Left lobe of liver (tissue), 2 donors: ENCODE data around the gene LCMT1. TPM values are rescaled to one million over a fixed set of nuclear protein-coding genes. Genes with fewer than 3 reads are reported as not detected.
A peak's percentile ranks its signal among the peaks of the same experiment; 100 is the strongest.
"Not testable (repeated sequence)": the region's sequence is repeated elsewhere in the genome, so short reads cannot be mapped to it uniquely, and the experiment has no call there.

Experiments used
- ATAC-seq: fragments of 200-7000 bp; cut with Tn5 transposase; one replicate; pipeline ENCODE4 v1.9.1; 2020; ENCODE audit warnings: mild to moderate bottlenecking, moderate library complexity
- DNase-seq: peaks from one replicate; pipeline ENCODE4 v3.0.0-alpha.2; 2020; ENCODE audit warnings: low spot score
- total RNA-seq: library from RNA; stranded (reverse); gene quantifications from one replicate; pipeline ENCODE4 v1.2.1, GENCODE V29; 2021
- donor health status: DM: no; HTN: no; CAD: no; lungs with moderate emphysema.
- donor health status: DM: no; HTN: yes; CAD: no.

The LCMT1 gene
- total RNA-seq: 7.0 TPM

DNA sequence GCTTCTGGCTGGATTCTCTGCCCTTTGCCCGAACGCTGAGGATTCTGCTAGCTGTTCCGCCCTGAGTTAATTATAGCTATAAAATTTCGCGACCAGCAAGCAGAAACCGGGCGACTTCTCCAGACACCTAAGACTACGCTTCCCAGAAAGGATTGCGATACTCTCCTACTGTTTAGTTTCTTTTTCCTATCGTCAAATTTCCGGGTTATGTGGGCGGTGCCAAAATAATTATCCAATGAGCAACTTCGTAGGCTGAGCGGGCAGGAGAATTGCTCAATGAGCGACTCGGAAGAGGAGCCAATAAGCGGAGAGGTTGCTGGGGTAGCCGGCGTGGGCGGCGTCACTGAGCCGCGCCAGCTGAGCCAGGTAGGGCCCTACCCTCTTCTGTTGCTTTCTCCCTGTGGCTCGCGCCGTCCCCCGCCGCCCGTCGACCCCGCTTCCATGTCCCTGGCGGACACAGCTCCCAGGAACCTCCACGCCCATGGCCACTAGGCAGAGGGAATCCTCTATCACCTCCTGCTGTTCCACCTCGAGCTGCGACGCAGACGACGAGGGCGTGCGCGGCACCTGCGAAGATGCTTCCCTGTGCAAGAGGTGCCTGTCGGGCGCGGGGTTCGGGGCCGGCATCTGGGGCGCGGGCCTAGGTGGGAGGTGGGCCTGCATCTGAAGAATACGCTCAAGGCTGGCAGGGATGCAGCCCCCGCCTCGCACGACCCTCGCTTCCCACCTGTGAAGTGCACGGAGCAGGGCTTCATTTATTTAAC, at the start of gene LCMT1:
Gene LCMT1, plus strand, starts transcription at position 340 of the 764 bp plus-strand sequence. Its CDS starts 142 bp downstream, at position 482.
- DNase-seq: peak; percentile 95
- ATAC-seq: peak; percentile 84

DNA sequence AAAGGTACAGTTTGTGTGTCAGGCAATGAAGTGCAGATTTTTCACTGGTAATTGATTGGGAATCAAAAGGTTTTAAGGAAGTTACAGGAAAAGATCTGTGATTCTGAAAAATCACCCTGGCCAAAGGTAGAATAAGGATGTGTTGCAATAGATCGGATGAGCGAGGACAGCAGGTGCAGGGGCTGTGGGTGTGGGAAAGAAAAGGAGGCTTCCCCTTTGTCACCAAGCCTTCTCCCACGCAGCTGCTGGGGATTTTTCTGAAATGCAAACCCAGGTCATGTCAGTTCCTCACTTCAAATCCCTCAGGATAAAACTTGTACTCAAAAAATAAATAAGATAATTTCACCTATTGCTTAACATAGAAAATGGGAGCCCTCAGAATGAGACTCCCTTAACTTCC, 48.4 kb upstream of the LCMT1 start:
- no peak for ATAC-seq
- DNase-seq: no peak

DNA sequence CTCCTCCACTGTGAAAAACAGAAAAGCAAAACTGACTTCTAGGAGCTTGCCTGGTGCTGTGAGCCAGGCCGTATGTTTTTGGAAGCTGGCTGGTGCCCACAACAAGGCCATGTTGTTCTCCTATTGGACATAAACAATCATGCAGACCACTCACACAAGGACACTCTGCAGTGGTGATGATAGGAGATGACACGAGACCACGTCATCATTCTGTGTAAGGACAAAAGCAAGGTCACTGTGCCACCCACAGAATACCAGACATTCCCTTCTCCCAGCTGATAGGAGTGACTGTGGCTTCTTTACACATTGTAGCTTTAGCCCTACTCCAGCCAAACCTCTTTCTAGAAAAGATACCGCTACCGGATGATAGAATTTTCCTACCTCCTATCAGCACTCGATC, 47.7 kb upstream of the LCMT1 start:
- no peak for ATAC-seq

DNA sequence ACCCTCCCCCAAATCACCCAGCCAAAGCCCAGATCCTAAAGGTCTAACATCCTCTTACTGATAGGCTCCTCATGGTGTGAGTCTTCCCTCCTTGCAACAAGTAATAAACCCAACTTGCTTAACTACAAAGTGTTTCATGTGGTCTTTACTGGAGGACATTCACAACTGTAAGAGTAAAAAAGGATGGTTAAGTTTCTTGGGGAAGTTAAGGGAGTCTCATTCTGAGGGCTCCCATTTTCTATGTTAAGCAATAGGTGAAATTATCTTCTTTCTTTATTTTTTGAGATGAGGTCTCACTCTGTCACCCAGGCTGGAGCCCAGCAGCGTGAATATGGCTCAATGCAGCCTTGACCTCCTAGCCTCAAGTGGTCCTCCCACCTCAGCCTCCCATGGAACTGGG, 47.3 kb upstream of the LCMT1 start:
- DNase-seq, ATAC-seq: not testable (repeated sequence)

More for the DNA sequence above, 47.7 kb upstream of the LCMT1 start:
- DNase-seq: no peak

DNA sequence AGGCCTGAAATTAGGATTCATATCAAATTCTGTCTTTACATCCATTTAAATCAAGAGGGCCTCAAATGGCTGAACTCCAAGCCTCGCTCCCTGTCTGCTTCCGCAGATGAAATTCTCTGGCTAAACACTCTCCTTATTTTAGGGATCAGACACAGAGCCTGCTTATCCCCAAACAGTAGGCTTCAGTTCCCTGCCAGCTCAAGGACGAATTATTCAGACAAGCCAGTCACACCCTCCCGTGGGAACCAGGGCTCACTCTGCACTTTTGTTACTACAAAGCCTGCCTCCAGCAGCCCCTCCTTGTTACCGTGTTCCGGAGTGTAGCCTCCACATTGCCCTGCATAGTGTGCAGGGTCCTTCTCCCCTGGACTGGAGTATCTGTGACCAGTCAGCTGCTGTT, 46.6 kb upstream of the LCMT1 start:
- ATAC-seq (no peak), DNase-seq (no peak)

DNA sequence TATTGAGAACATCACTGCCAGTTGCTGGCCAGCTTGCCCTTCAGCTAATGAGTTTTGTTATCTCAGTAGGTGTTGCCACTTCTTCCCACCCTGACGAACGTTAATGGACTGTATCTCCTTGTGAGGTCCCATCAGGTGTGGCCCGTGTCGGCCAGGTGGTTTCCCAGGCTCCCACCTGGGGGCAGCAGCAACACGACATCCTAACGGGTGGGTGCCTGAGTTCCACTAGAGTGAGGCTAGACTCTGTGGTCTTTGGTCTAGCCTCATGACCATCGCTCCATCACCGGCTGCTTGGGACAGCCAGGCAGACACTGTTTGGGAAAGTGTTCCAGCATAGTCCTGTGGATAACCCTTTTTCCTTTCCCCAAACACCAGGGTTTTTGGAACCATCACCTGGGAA, 45.6 kb upstream of the LCMT1 start:
- ATAC-seq: no peak
- no peak for DNase-seq

DNA sequence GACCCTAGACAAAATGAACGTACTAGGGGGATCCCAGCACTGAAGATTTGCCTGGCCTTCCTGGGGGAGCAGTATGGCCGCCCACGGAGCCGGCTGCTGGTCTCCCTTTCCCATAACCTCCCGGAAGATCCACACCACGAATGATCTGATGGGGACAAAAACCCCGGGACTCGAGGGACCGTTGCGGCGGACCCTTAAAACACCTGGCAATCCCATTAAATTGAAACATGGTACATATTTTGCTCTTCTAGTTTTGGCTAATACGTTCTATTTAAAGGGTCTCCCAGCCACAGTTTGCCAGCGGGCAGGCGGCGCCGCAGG, 45.2 kb upstream of the LCMT1 start:
- DNase-seq (no peak), ATAC-seq (no peak)

DNA sequence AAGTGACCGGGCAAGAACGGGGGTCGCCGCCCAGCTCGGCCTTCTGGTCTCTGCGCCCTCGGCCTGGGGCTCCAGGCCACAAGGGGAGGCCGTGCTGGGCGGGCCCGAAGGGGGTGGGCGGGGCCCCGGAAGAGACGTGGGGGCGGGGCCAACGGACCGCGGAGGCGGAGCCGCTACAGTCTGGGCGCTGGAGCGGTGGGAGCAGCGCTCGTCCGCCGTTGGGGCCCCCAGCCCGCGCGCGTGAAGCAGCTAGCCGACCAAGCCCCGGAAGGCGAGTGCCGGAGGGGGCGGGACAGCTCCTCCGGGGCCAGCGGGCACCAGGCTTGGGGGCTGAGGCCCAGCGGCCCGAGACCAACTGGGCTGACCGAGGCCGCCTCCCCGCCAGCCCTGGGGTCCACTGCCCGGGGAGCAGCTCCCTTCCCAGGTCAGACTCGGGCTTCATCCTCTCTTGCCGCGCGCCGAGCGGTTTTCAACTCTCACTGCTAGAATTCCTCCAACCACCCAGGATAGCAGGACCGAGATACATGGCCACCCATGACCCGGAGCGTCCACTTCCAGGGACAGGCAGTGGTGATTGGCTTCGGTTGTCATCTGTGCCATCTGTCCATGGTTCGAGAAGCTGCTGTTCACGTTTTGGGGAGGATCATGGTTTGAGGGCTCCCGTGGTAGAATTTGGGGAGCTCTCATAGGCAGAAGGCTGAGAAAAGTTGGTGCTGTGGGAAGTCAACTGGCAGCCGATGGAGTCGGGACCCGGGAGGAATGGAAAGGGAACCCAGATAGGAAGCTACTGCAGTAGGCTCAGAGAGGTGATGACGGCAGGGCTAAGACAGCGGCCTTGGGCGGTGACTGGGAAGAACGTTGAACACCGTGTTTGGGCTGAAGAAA, 44.6 kb upstream of the LCMT1 start:
- peak; percentile 99 for ATAC-seq

DNA sequence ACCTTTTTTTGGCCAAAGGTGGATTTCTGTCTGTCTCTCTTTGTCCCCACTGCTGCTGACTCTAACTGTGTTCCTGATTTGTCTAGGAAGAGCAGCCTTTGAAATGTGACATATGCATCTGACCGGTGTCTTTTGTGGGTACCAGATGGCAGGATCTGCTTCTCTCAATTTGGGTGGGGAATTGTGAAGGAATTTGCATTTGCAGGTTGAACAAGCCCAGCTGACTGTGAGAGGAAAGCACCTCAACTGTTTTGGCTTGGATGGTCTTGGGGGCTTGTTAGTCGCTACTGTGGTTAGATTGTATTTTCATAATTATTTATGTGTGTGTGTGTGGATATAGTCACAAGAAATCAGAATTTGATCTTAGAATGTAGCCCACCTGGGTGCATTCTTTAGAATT, 37.7 kb upstream of the LCMT1 start:
- ATAC-seq (no peak), DNase-seq (no peak)

More for the DNA sequence above, 44.6 kb upstream of the LCMT1 start:
- peak; percentile 84 for DNase-seq

DNA sequence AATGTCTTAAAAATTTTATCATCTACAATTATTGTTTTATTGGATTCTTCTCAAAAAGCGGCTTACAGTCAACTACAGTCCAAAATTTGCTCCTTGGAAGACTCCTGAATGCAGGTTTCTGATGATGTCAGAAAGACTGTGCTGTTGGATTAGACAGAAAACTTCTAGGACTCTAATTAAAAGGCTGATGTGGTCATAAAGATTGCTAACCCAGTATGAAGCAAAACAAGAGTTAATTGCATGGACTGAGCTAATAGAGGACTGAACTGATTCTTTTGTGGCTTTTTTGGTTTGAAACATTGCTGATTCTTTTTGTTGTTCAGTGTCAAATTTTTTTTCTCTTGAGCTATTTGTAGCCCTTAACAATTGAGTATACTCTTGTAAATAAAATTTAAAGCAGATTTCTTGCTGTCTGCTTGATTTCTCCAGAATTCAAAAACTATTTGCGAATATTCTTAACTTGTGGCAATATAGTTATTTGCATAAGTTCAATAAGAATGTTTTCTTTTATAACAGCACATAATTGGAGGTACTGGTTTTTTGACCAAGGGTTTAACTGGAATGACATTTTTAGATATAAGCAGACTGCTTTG, 33.1 kb upstream of the LCMT1 start:
- DNase-seq (no peak), ATAC-seq (no peak)

DNA sequence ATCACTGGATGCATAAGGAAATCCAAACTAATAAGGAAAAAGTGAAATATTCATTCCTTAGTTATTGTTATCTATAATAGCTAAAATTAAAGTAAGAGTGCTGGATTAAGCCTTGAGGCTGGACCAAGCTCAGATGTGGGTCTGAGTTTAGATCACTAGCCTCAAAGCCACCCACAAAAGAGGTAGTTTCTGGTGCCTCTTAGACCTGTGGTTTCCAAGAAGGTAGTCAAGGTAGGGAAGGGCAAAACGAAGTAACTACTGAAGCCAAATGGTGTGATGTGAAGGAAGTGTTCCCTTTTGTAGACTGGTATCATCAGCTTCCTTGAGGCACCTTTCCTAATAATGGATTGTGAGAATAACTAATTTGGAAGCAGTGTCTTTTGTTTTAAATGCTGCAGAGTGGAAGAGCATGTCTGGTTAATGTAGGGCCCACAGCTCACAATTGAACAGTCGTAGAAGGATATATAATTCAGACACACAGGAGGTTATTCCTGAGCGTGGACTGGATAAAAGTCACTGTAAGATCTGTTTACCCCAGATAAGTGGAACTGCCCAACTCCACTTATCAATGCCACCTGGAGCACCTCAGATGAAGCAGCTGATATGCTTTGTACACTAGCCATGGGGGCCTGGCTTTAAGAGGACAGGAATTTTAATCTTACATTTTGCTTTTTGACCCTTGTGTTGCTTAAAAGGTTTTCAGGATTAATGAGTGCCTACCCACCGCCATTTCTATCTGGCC, 31.7 kb upstream of the LCMT1 start:
- DNase-seq: no peak
- no peak for ATAC-seq

DNA sequence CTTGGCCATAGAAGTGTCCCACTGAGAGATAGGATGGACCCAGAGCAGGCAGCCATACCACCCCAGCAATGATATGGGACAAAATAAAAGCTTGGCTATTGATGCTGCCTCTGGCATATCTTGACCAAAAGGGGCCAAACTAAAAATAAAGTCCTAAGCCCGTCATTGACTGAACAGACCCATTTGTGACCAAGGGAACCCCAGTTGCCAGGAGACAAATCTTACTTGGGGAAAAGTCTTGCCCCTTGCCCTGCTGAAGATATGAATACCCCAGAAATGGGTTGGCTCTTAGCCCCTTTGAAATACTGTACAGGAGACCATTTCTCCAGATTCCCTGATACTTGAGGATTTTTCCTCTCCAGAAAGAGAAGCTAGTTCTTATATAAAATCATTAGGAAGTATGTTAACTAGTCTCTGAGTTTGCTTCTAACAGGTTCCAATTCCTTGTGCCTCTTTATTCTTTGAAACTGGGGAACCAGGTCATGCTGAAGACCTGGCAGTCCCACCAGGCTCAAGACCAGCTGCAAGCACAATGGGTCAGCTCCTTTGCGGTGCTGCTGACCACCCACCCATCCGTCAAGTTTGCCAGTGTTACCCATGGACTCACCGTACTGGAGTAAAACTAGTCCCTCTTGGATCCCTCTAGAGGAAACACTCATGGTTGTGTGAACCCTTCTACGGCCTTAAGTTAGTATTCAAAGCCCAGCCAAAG, 31.0 kb upstream of the LCMT1 start:
- no peak for ATAC-seq
- DNase-seq: no peak

DNA sequence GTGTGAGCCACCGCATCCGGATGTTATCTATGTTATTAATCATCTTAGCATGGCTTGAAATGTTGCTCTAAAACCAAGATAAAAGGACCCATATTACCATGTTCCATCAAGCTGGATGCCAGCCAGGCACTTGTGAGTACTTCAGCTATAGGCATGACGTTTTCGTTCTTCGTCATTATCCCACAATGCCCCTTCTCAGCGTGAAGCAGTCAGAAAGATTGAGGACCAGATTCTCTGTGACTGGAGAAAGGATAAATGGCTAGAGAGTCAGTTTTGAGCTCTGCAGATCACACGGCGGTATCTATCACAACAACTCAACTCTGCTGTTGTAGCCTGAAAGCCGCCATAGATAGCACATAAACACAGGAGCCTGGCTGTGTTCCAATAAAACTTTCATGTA, 29.8 kb upstream of the LCMT1 start:
- DNase-seq (no peak), ATAC-seq (no peak)

DNA sequence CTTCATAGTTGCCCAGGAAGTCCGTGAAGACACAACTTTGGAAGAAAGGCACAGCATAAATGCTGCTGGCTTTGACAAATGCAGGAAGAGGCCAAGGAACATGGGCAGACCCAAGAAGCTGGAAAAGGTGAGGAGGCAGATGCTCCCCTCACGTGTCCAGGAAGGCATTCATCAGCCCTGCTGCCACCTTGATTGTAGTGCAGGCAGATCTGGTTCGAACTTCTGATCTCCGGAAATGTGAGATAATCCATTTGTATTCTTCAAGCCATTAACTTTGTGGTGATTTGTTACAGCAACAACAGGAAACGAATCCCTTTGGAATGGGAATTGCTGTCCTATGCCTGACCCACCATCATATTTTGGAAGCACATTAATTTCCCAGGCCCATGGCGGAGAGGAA, 28.5 kb upstream of the LCMT1 start:
- ATAC-seq: no peak
- no peak for DNase-seq

DNA sequence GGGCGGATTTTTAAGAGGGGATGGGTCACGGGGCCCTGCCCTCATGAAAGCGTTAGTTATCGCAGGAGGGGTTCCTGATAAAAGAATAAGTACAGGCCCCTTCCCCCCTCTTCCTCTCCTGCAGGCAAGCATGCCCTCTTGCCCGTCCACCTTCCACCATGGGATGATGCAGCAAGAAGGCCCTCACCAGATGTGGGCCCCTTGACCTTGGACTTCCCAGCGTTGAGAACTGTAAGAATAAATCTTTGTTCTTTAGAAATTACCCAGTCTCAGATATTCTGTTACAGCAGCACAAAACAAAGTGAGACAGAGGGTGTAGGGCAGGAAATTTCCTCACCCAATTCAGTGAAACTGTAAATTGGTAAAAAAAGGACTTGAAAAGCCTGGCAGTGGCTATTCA, 27.8 kb upstream of the LCMT1 start:
- no peak for DNase-seq

DNA sequence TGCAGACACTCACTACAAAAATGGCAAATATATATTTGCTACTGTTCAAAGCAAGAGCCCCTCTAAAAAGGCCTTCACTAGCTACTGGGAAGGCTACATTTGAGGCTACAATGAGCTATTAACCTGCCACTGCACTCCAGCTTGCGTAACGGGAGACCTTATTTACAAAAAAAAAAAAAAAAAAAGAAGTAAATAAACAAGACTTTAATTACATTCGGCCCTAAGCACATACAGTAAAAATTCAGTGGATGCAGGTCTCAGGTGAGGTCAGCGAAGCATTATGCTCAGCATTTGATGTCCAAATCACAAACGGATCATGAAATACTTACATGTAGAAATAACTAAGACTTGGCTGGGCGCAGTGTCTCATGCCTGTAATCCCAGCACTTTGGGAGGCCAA, 26.7 kb upstream of the LCMT1 start:
- DNase-seq: no peak
- no peak for ATAC-seq

More for the DNA sequence above, 27.8 kb upstream of the LCMT1 start:
- ATAC-seq: no peak

DNA sequence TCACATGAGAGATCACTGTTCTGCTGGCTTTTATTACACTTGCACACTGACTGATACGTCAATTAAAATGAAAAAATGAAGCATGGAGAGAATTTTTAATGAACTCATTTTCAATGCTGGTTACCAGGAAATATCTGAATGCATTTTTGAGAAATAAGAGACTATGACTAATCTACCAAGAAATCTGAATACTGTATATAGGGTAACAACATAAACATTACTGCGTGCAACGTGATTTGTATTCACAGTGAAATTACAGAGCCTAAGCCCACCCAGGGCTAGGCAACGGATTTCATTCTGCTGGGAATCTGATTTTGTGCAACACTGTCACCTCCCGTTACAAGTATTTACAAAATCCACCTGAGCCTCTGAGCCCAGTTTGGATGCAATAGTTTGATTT, 23.8 kb upstream of the LCMT1 start:
- ATAC-seq (no peak), DNase-seq (no peak)

DNA sequence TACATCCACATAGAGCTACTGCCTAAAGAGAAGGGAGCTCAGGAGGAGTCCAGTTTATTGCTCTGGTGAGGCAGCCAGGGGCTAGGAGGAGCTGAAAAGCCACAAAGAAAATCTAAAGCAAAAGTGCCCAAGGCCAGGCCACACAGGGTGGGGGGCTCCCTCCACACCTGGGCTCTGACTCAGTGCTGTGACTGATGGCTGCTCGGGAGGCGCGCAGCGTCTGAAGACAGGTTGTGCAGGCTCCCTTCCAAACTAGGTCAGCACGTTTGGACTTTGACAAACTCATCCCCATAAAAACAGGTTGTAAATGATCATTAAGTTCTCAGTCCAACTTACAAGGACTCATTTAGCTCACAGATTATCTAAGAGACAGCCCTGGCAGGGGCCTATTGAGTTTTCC, 22.2 kb upstream of the LCMT1 start:
- no peak for DNase-seq
- no peak for ATAC-seq

DNA sequence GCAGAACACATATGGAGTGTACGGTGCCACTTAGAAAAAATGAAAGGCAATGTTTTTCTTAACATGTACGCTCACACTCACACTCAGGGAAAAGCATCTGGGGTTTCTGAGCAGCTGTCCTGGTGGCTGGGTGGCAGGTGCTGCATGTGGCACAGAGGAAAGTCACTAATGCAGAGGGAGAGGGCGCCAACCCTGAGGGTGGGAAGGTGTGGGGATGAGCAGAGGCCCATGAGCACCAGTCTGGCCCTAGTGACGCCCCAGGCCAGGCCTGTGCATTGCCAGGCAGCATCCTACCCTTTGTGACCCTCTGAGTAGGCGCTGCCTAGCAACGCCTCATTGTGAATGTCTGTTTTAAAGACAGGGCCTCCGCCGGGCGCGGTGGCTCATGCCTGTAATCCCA, 19.1 kb upstream of the LCMT1 start:
- DNase-seq (no peak), ATAC-seq (no peak)

DNA sequence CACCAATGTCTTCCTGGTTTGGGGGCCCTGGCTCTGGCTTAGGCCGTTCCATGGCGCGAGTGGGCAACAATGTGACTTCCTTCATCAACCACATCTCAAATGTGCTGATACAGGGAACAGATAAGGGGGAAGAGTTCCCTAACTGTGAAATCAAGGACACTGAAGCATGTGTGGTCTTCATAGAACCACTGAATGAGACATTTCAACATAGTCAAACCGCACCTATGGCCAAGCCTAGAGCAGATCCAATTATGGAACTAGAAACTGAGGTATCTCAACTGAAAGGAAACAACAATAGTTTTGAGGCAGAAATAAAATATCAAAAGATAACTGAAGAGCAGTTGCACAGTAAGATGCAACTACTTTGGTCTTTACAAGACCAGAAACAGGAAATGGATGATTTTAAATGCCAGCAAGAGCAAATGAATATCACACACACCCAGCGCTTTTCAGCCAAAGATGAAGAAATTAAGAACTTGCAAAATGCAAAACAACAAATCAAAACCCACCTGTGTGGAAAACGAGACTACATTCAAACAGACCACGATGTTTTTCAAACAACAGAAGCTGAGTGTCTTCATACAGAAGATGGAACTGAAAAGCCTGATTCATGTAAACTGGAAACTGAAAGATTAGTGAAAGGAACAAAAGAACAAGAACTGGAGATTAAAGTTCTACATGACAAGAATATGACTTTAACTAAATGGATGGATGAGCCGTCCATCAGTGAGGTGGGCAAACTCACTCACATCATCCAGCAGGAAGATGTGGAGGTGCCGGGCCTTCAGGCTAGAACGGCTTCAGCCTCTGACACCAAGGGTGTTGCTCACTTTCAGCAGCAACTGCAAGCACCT, 18.1 kb upstream of the LCMT1 start:
- ATAC-seq (no peak), DNase-seq (no peak)
